DMS 273 (cell line): ENCODE data around the gene HLA-DRB1.
"Not testable (repeated sequence)": the region's sequence is repeated elsewhere in the genome, so short reads cannot be mapped to it uniquely, and the experiment has no call there.

Experiments
- DNase-seq: peaks from one replicate; lab custom pipeline; 2025; ENCODE audit not compliant: unreplicated experiment; lab: John Stamatoyannopoulos, UW

Gene HLA-DRB1

DNA sequence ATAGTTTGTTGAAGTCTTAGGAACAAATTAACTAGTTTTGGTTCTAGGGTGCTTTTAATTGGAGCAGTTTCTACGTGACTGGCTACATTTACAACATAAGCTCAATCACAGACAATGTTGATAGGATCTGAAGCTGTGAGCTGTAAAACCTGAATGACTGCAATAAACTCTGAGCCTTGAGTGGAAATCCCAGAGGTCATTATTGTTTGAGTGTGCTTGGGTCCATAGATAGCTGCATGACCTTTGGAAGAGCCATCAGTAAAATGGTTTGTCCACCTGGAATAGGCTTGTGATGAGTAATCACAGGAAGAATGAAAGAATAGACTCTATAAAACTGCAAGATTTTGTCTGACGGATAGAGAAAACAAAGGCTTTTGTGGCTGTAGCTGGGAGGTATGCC lies 26.7 kb downstream of the HLA-DRB1 start:
- DNase-seq: no peak

DNA sequence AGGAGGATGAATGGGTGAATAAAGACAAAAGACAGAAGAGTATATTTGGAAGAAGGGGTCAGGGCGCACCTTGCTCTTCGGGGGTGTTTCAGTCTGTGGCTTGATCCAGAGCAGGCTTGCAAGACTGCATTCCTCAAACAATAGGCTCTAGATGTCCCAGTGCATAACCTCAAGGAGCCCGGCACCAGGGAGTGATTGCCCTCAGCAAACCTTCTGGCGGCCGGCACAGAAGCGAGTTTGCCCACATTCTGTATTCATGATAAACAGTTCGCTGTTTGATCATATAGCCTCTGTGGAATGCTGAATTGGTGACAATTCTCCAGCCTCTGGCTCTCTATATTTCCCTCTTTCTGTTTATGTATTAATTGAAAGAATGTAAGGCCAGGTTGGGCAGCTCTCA lies 29.9 kb downstream of the HLA-DRB1 start:
- DNase-seq: no peak

DNA sequence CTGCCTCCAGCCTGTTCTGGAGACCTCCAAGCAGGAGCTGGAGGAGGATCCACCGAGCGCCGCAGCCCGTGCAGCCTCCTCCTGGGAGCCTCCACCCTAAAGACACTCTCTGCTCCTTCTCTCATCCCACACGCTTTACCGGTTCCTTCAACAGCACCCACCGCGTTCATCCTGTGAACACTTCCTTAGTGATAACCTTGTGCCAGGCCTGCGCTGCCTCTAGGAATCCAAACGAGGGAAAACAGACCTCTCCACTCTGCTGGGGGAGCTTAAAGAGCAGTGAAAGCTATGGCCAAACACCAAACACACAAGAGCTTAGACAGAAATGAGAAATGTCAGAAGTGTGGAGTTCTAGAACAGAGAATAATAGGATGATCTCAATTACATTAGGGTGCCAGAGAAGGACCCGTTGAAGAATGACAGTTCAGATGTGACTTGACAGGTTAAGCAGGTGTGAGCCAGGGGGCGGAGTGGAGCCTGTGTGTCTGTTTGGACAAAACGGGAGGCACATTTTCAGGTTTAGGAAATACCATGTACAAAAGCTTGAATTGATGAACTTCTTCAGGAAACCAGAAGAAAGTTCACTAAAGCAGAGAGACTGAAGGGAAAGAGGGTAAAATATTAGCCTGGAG lies 31.1 kb downstream of the HLA-DRB1 start:
- DNase-seq: no peak

DNA sequence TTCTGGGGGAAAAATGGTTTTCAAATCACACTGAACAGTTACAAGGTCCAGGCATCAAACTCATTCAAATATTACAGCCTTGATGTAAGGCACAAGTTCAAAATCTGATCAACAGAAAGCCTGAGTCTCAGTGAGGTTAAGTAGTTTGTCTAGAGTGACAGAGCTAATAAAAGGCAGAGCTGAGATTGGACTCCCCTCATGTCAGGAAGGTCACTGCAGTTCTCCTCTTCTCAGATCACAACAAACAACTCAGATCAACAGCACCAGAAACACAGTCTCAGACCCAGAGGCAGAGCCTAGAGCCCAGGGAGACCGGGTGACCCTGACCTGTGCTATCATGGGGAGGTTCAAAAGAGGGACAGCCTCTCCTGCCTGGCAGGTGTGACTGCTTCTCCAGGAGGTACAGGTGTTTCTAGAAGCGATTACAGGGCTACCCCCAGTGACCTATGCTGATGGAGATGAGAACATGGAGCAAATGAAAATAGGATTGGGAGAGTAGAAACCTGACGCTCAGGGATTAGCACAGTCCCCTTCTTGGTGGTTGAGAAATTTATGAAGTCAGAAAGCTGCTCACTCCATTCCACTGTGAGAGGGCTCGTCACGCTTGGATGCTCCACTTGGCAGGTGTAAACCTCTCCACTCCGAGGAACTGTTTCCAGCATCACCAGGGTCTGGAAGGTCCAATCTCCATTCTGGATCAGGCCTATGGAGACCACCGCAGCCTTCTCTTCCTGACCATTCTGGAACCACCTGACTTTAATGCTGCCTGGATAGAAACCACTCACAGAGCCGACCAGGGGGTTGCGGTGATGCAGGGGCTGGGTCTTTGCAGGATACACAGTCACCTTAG lies 35.3 kb downstream of the HLA-DRB1 start:
- DNase-seq: no peak

DNA sequence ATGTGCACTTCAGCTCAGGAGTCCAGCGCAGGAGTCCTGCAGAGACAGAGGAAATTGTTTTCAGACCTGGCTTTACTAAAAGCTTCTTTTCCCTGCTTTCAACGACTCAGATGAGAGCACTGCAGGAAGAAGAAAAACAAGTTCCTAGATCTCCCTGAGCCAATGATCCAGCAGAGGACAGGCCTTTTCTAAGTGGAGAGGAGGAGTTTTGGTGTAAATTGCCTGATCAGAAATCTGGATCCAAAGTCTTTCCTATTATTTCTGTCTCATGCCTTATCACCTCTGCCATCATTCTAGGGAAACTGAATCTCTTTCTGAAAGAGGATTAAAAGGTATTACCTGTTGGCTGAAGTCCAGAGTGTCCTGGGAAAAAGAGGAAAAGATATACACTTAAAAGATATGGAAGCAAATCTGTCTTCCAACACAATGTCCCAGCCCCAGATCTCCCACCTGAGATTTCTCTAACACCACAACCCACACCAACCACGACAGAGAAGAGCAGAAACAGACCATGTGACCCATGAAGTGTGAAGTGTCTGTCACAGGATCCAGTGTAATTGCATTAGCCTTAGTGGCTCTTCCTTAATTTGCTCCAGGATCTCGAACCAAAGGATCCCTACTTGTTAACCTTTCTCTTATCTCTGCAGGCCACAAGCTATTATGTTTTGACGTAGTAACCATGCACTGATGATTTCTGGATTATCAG lies 36.5 kb downstream of the HLA-DRB1 start:
- DNase-seq: no peak

DNA sequence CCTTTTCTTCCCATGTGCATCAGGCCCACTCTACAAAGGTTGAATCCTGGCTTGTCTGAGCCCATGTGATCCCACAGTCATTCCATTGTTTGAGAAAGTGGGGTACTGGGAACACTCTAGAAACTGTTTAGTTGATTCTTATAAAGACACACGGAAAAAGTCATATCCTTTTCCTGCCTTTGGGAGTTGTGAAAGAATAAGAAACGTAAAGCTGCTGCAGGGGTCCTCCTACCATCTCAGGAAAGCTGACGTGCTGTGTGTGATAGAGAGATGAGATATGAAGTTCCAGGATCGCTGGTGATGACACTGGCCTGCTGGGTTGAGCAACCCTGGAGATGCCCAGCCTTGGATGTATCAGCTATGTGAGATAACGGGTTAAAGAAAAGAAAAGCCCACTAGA lies 38.2 kb downstream of the HLA-DRB1 start:
- DNase-seq: no peak

DNA sequence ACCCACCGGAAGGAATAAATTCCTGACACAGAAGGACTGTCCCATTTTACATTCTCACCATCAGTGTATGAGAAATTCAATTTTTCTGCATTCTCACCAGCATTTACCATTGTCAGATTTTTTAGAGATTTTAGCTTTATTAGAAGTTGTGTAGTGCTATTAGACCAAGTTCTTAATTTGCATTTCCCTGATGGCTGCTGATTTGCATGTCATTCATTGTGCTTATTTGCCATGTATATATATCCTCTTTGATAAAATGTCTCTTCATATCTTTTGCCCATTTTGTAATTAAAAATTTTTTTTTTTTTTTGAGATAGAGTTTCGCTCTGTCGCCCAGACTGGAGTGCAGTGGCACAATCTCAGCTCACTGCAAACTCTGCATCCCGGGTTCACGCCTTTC lies 49.8 kb downstream of the HLA-DRB1 start:
- no peak for DNase-seq

DNA sequence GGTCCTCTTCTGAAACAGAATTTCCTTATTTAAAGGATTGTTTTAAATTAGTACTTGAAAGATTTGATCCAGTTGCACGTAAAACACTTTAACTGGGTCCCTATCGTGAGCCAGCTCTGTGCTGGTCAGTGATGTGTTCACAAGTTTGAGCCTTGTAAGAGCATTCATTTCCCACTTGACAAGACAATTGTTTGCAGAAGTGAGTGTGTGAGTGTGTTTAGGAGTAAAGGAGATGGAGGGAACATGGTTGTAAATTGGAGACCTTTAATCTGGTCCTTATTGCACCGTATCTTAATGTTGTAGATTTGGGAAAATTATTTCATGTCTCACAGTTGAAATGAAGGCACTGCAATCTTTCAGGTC lies 59.2 kb downstream of the HLA-DRB1 start:
- DNase-seq: not testable (repeated sequence)

DNA sequence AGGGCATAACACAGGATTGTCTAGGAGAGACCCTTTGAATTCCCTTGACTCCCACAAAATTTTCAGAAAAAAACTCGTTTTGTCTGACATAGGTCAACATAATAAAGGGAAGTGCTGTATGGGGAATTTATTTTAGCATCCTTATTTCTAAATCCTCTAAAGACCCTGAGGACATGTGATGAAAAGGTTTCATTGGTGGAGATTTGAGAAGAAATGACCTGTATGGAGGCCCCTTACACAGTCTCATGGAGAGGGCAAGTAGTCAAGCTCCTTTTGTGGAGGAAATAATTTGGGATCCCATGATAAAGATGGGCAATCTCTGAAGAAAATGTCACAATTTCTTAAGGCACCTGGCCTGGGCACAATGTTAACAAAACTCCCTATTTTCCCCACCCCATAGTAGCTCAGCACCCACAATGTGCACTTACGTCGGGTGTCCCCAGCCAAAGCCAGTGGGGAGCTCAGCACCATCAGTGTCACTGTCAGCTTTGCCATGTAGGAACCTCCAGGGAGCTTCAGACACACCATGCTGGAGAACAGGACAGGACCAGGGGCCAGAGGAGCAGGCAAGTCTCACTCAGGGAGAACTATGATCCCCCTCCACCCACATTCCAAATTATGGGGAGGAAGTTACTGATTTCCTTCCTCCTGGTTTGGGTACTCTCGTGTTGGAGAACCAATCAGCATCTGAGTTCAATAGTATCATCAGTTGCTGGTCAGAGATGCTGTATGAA lies 59.8 kb downstream of the HLA-DRB1 start, which contains the start of gene HLA-DRB5:
TSS of gene HLA-DRB5 (minus strand) at position 591 of the 734 bp plus-strand sequence. CDS start at position 528, 63 bp downstream.
- no peak for DNase-seq
